HepG2 (cell line): ENCODE results near the gene IL1RL2. TPM values are rescaled to one million over a fixed set of nuclear protein-coding genes. Genes with fewer than 3 reads are reported as not detected.

Source experiments
- KDM2A ChIP-seq: sonication (generic); formaldehyde crosslinking; IDR thresholded peaks from 2 replicates; pipeline ENCODE4 v1.4.0; 2020; ENCODE audit warnings: low read depth, missing genetic modification reagents, borderline replicate concordance
- MAZ ChIP-seq, 2 experiments: sonication (generic) in 1 of 2; formaldehyde crosslinking in 1 of 2; IDR thresholded peaks; 2 replicates each; pipeline versions ENCODE4 v1.5.0 to v1.6.1; 2012 to 2020; ENCODE audit warnings: low read depth in 2 of 2, mild to moderate bottlenecking in 2 of 2, borderline replicate concordance in 1 of 2, improper control_type of control experiment in 1 of 2, low read length in 1 of 2, missing genetic modification reagents in 1 of 2, moderate library complexity in 1 of 2
- NFYC ChIP-seq: IDR thresholded peaks from 2 replicates; pipeline ENCODE4 v1.6.1; 2016; ENCODE audit warnings: missing genetic modification reagents, missing compliant biosample characterization
- SIX4 ChIP-seq: sonication (generic); formaldehyde crosslinking; IDR thresholded peaks from 2 replicates; pipeline ENCODE4 v1.4.0; 2020; ENCODE audit warnings: missing genetic modification reagents
- XRCC5 ChIP-seq: fragments of 200-400 bp; formaldehyde crosslinking; optimal IDR thresholded peaks from 2 replicates; pipeline ENCODE3; 2017; ENCODE audit warnings: mild to moderate bottlenecking, low read length
- ZBTB3 ChIP-seq: sonication (generic); formaldehyde crosslinking; IDR thresholded peaks from 2 replicates; pipeline ENCODE4 v1.4.0; 2020; ENCODE audit warnings: low read depth, mild to moderate bottlenecking, moderate library complexity, missing genetic modification reagents, borderline replicate concordance
- ZNF350 ChIP-seq: sonication (generic); formaldehyde crosslinking; IDR thresholded peaks from 2 replicates; pipeline ENCODE4 v1.4.0; 2020; ENCODE audit warnings: mild to moderate bottlenecking, low read depth, missing genetic modification reagents, borderline replicate concordance
- polyA plus RNA-seq, 8 experiments: library from polyadenylated mRNA; depleted of rRNA in 3 of 8; stranded (reverse) in 7 of 8; unstranded in 1 of 8; fragments of >200 nt; fragmentation: Illumina TruSeq in 4 of 8; extraction: Trizol in 4 of 8; gene quantifications; 2 replicates each; pipeline versions ENCODE4 v1.2.1 to v1.2.3, GENCODE V29; 2011 to 2016; ENCODE audit warnings: low read depth in 4 of 8, missing spikeins in 1 of 8, mixed read lengths in 1 of 8; ENCODE audit not compliant: insufficient read depth in 1 of 8
- total RNA-seq, 5 experiments: library from RNA; depleted of rRNA; stranded (reverse); fragments of >200 nt; fragmentation: Illumina TruSeq; extraction: Trizol; gene quantifications; 2 replicates each; pipeline ENCODE4 v1.2.3, GENCODE V29; 2016; ENCODE audit warnings: low read depth in 1 of 5
- TF ChIP-seq, protein P1 (sequence below): sonication (generic); formaldehyde crosslinking; IDR thresholded peaks from 2 replicates; pipeline ENCODE4 v1.9.0; 2021; ENCODE audit warnings: missing genetic modification reagents, borderline replicate concordance
- TF ChIP-seq, protein P2 (sequence below): sonication (generic); formaldehyde crosslinking; IDR thresholded peaks from 2 replicates; pipeline ENCODE4 v1.8.1; 2023; ENCODE audit warnings: mild to moderate bottlenecking, moderate library complexity, missing genetic modification reagents
- TF ChIP-seq, protein P3 (sequence below): sonication (generic); formaldehyde crosslinking; IDR thresholded peaks from 2 replicates; pipeline ENCODE4 v1.4.0; 2020; ENCODE audit warnings: missing genetic modification reagents
- TF ChIP-seq, protein P4 (sequence below): IDR thresholded peaks from 2 replicates; pipeline ENCODE4 v1.6.1; 2016; ENCODE audit warnings: mild to moderate bottlenecking, missing biosample characterization, missing genetic modification reagents
- TF ChIP-seq, protein P5 (sequence below): sonication (generic); formaldehyde crosslinking; conservative IDR thresholded peaks from 2 replicates; pipeline ENCODE4 v1.4.0; 2020; ENCODE audit warnings: missing genetic modification reagents
- TF ChIP-seq, protein P6 (sequence below): sonication (generic); formaldehyde crosslinking; IDR thresholded peaks from 2 replicates; pipeline ENCODE4 v1.8.0; 2022; ENCODE audit warnings: mild to moderate bottlenecking, missing genetic modification reagents, borderline replicate concordance

IL1RL2 gene
- total and polyA plus RNA-seq, 2 of the 13 experiments (the other 11 are each of a cell fraction or from before 2014, with no cell fraction given): 0.03 TPM; not detected in 1

DNA sequence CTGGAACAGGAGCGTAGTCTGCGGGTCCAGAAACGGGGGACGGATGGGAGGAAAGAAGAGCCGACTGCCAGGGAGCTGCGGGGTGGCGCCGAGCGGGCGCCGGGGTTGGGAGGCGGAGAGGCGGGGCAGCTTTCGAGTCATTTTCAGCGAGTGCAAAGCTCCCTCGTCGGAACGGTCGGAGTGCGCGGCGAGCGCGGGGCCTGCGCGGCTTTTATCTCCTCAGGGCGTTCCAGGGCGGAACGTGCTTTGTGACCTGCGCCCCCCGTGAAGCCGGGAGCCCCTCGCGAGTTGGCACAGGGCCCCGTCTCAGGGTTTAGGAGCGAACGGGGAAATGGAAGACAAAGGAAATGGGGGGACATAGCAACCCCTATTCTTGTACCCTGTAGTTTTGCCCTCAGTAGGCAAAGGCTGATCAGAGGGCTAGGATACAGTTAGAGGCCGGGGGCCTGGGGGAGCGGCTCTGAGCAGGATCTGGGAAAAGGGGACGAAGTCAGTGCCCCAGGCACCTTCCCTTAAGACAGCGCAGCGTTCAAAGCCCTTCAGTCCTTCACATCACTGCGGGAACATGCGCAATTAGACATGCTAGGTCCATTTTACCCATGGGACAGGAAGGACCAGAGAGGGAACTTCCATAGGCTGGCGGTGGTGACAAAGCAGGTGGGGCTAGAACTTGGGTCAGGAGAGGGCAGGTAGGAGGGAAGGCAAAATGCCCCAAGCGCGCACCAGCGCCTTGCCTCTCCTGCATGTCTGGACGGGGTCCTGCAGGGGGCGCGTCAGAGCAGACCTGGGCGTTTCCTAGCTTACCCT lies 64.4 kb downstream of the IL1RL2 start (continued):
- peak; percentile 48; the same call in 1 of the 2 replicates for TF ChIP-seq KDM2A (CRISPR knock-in tag)
- peak; percentile 53; the same call in 1 of the 2 replicates for TF ChIP-seq ZNF350
- TF ChIP-seq, protein P1, sequence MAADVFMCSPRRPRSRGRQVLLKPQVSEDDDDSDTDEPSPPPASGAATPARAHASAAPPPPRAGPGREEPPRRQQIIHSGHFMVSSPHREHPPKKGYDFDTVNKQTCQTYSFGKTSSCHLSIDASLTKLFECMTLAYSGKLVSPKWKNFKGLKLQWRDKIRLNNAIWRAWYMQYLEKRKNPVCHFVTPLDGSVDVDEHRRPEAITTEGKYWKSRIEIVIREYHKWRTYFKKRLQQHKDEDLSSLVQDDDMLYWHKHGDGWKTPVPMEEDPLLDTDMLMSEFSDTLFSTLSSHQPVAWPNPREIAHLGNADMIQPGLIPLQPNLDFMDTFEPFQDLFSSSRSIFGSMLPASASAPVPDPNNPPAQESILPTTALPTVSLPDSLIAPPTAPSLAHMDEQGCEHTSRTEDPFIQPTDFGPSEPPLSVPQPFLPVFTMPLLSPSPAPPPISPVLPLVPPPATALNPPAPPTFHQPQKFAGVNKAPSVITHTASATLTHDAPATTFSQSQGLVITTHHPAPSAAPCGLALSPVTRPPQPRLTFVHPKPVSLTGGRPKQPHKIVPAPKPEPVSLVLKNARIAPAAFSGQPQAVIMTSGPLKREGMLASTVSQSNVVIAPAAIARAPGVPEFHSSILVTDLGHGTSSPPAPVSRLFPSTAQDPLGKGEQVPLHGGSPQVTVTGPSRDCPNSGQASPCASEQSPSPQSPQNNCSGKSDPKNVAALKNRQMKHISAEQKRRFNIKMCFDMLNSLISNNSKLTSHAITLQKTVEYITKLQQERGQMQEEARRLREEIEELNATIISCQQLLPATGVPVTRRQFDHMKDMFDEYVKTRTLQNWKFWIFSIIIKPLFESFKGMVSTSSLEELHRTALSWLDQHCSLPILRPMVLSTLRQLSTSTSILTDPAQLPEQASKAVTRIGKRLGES (CRISPR knock-in tag): no peak
- no peak for TF ChIP-seq ZBTB3 (CRISPR knock-in tag)
- TF ChIP-seq NFYC (CRISPR knock-in tag): no peak
- TF ChIP-seq, protein P2, sequence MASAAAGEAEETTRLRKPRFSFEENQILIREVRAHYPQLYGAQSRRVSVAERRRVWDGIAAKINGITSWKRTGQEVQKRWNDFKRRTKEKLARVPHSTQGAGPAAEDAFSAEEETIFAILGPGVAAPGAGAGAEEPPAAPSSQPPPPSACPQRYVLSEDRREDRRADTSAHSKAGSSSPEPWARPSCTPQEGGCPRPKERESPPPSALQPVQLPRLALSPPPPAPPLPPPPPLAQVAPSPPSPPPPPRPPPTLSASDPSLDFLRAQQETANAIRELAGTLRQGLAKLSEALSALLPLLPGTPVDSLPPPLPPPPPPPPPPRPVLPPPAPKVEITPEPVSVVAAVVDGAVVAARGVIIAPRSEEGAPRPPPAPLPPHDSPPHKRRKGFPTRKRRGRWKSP: peak; percentile 85
- TF ChIP-seq MAZ (IDR thresholded peaks at IDR 0.05; ENCODE audit: borderline replicate concordance, low read depth, low read length): peak; percentile 45; the same call in 1 of the 2 replicates
- no peak for TF ChIP-seq MAZ (CRISPR knock-in tag; IDR thresholded peaks at IDR 0.05; ENCODE audit: low read depth)
- TF ChIP-seq, protein P3, sequence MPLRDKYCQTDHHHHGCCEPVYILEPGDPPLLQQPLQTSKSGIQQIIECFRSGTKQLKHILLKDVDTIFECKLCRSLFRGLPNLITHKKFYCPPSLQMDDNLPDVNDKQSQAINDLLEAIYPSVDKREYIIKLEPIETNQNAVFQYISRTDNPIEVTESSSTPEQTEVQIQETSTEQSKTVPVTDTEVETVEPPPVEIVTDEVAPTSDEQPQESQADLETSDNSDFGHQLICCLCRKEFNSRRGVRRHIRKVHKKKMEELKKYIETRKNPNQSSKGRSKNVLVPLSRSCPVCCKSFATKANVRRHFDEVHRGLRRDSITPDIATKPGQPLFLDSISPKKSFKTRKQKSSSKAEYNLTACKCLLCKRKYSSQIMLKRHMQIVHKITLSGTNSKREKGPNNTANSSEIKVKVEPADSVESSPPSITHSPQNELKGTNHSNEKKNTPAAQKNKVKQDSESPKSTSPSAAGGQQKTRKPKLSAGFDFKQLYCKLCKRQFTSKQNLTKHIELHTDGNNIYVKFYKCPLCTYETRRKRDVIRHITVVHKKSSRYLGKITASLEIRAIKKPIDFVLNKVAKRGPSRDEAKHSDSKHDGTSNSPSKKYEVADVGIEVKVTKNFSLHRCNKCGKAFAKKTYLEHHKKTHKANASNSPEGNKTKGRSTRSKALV: peak; percentile 83
- TF ChIP-seq XRCC5: peak; percentile 88
- no peak for TF ChIP-seq SIX4
- TF ChIP-seq, protein P4, sequence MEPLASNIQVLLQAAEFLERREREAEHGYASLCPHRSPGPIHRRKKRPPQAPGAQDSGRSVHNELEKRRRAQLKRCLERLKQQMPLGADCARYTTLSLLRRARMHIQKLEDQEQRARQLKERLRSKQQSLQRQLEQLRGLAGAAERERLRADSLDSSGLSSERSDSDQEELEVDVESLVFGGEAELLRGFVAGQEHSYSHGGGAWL (CRISPR knock-in tag): no peak
- TF ChIP-seq, protein P5, sequence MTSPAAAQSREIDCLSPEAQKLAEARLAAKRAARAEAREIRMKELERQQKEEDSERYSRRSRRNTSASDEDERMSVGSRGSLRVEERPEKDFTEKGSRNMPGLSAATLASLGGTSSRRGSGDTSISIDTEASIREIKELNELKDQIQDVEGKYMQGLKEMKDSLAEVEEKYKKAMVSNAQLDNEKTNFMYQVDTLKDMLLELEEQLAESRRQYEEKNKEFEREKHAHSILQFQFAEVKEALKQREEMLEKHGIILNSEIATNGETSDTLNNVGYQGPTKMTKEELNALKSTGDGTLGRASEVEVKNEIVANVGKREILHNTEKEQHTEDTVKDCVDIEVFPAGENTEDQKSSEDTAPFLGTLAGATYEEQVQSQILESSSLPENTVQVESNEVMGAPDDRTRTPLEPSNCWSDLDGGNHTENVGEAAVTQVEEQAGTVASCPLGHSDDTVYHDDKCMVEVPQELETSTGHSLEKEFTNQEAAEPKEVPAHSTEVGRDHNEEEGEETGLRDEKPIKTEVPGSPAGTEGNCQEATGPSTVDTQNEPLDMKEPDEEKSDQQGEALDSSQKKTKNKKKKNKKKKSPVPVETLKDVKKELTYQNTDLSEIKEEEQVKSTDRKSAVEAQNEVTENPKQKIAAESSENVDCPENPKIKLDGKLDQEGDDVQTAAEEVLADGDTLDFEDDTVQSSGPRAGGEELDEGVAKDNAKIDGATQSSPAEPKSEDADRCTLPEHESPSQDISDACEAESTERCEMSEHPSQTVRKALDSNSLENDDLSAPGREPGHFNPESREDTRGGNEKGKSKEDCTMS (CRISPR knock-in tag): no peak
- TF ChIP-seq, protein P6, sequence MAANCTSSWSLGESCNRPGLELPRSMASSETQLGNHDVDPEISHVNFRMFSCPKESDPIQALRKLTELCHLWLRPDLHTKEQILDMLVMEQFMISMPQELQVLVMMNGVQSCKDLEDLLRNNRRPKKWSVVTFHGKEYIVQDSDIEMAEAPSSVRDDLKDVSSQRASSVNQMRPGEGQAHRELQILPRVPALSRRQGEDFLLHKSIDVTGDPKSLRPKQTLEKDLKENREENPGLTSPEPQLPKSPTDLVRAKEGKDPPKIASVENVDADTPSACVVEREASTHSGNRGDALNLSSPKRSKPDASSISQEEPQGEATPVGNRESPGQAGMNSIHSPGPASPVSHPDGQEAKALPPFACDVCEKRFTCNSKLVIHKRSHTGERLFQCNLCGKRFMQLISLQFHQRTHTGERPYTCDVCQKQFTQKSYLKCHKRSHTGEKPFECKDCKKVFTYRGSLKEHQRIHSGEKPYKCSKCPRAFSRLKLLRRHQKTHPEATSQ (CRISPR knock-in tag): no peak
